Glutamatergic neuron (in vitro differentiated cells): Measurements from ENCODE around the gene TWIST2. TPM values are rescaled to one million over a fixed set of nuclear protein-coding genes. Genes with fewer than 3 reads are reported as not detected.

ENCODE experiments used
- DNase-seq: peaks from one replicate; pipeline ENCODE4 v3.0.0; 2022
- H3K27ac Mint-ChIP-seq: one replicate; pipeline ENCODE4 v1.8.0; 2020; ENCODE audit warnings: mild to moderate bottlenecking, mixed read lengths, inconsistent platforms; ENCODE audit not compliant: unreplicated experiment
- H3K27me3 Mint-ChIP-seq: one replicate; pipeline ENCODE4 v1.8.0; 2020; ENCODE audit warnings: mild to moderate bottlenecking, moderate library complexity, mixed read lengths, inconsistent platforms; ENCODE audit not compliant: unreplicated experiment
- H3K36me3 Mint-ChIP-seq: one replicate; pipeline ENCODE4 v1.8.0; 2020; ENCODE audit warnings: mild to moderate bottlenecking, mixed read lengths, inconsistent platforms; ENCODE audit not compliant: unreplicated experiment
- H3K4me1 Mint-ChIP-seq: one replicate; pipeline ENCODE4 v1.8.0; 2020; ENCODE audit warnings: mild to moderate bottlenecking, low read depth, mixed read lengths, inconsistent platforms; ENCODE audit not compliant: unreplicated experiment
- H3K4me3 Mint-ChIP-seq: one replicate; pipeline ENCODE4 v1.8.0; 2020; ENCODE audit warnings: mild to moderate bottlenecking, mixed read lengths, inconsistent platforms; ENCODE audit not compliant: unreplicated experiment
- H3K9me3 Mint-ChIP-seq: one replicate; pipeline ENCODE4 v1.8.0; 2020; ENCODE audit warnings: mild to moderate bottlenecking, moderate library complexity, mixed read lengths, inconsistent platforms; ENCODE audit not compliant: unreplicated experiment
- total RNA-seq: library from RNA; stranded (reverse); fragmentation: NEBNext Ultra II Directional; extraction: Animal tissue kit (Norgen Biotek cat#: 25700); gene quantifications from one replicate; pipeline ENCODE4 v1.2.1, GENCODE V29; 2021; ENCODE audit not compliant: unreplicated experiment
- TF ChIP-seq, protein P1 (sequence below): fragments of 200-600 bp; sonication (generic); IDR thresholded peaks from one replicate; pipeline ENCODE4 v1.5.0; 2021; ENCODE audit not compliant: partially characterized antibody, unreplicated experiment

Gene TWIST2
- total RNA-seq, 1 donor from 2014 or later: not detected

DNA sequence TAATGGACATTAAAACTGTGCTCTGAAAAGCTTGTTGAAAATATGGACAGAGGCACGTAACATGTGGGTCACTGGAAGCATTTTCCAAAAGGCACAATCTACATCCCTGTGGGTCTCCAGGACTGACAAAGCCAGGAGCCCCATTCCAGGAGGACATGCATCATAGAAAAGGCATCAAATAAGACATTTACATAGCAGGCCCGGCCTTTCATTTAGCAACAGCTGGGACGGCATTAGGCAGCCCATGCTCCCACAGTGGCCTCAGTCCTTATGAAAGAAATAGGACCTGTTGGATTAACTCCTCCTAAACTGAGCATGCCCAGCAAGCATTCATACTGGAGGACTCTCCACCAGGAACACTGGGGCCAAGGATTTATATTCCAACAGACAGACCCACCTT is 72.2 kb downstream of the TWIST2 start:
- H3K27ac Mint-ChIP-seq: no peak overlapping the region
- TF ChIP-seq, protein P1, sequence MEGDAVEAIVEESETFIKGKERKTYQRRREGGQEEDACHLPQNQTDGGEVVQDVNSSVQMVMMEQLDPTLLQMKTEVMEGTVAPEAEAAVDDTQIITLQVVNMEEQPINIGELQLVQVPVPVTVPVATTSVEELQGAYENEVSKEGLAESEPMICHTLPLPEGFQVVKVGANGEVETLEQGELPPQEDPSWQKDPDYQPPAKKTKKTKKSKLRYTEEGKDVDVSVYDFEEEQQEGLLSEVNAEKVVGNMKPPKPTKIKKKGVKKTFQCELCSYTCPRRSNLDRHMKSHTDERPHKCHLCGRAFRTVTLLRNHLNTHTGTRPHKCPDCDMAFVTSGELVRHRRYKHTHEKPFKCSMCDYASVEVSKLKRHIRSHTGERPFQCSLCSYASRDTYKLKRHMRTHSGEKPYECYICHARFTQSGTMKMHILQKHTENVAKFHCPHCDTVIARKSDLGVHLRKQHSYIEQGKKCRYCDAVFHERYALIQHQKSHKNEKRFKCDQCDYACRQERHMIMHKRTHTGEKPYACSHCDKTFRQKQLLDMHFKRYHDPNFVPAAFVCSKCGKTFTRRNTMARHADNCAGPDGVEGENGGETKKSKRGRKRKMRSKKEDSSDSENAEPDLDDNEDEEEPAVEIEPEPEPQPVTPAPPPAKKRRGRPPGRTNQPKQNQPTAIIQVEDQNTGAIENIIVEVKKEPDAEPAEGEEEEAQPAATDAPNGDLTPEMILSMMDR: no peak
- H3K4me3 Mint-ChIP-seq: no peak overlapping the region

DNA sequence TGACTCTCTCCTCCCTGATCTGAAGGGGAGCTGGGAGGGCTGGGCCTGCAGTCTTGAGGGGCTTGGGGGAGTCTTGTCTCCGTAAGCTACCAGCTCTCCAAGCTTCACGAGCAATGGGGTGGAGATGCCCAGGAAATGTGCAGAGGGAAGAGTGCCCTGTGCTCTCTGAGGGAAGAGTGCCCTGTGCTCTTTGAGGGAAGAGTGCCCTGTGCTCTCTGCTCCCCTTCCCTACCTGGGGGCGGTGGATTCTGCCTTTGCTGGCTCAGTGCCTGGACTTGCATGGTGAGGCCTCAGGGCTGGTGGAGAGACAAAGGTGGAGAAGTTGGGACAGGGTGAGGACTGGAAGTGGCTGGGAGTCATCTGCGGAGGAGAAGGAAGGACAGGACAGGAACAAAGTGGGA is 72.7 kb downstream of the TWIST2 start:
- Mint-ChIP-seq H3K27me3 (peaks cover 15% of the 10 kb centered on the region), H3K36me3 (peaks cover 5% of the 10 kb centered on the region), H3K4me1 (peaks cover 6% of the 10 kb centered on the region), H3K4me3 (no peak overlapping the region), H3K27ac (no peak overlapping the region), H3K9me3 (peaks cover 13% of the 10 kb centered on the region)
- TF ChIP-seq, protein P1: no peak
- no peak for DNase-seq

More for the DNA sequence above, 72.2 kb downstream of the TWIST2 start:
- Mint-ChIP-seq H3K36me3 (peaks cover 5% of the 10 kb centered on the region), H3K27me3 (peaks cover 15% of the 10 kb centered on the region), H3K4me1 (peaks cover 6% of the 10 kb centered on the region), H3K9me3 (peaks cover 13% of the 10 kb centered on the region)
- DNase-seq: no peak

DNA sequence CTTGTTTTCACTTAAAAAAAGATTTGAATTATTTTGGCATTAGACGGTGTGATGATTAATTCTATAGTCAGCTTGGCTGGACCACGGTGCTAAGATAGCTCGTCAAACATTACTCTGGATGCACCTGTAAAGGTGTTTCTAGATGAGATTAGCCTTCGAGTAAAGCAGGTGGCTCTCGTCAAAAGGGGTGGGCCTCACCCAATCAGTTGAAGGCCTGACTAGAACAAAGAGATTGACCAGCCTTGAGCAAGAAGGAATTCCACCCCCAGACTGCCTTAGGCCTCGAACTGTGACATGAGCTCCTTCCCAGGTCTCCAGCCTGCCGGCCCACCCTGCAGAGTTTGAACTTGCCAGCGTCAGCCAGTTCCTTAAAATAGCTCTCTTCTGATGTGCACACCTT is 73.4 kb downstream of the TWIST2 start:
- no peak for DNase-seq
- peaks cover 6% of the 10 kb centered on the region for H3K4me1 Mint-ChIP-seq
- peaks cover 12% of the 10 kb centered on the region for H3K27me3 Mint-ChIP-seq
- TF ChIP-seq, protein P1: no peak
- H3K9me3 Mint-ChIP-seq: peaks cover 13% of the 10 kb centered on the region
- H3K4me3 Mint-ChIP-seq: no peak overlapping the region
- H3K36me3 Mint-ChIP-seq: peaks cover under 1% of the 10 kb centered on the region
- no peak overlapping the region for H3K27ac Mint-ChIP-seq

DNA sequence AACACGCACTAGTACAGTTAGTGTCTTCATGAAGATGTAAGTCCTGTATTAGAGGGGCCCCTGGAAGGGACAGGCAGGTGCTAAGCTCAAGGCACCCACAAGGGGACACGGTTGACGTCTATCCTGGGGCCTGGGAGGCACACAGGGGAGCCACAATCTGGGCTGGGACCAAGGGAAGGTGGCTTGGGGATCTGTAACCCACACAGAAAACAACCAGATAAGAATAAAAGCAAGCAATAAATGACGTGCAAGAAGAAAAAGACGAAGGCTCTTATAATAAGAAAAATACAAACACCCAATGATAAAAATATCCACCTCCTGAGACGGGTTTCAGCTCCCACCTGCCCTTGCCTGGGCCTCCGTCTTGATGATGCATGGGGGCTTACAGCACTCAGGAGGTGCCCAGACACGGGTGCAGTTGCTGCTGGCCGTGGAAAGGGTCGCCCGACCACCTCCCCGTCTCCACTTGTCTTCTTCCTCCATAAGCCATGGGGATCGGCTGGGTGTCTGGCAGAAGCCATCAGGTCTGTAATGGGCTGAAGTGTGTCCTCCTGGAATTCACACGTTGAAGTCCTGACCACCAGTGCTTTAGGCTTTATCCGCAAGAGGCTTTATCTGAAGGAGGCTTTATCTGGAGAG is 73.9 kb downstream of the TWIST2 start:
- H3K4me3 Mint-ChIP-seq: no peak overlapping the region
- peaks cover 8% of the 10 kb centered on the region for H3K4me1 Mint-ChIP-seq
- no peak for DNase-seq
- TF ChIP-seq, protein P1: no peak
- H3K9me3 Mint-ChIP-seq: peaks cover 13% of the 10 kb centered on the region
- H3K27me3 Mint-ChIP-seq: peaks cover 12% of the 10 kb centered on the region
- no peak overlapping the region for H3K27ac Mint-ChIP-seq
- no peaks in the 10 kb centered on the region for H3K36me3 Mint-ChIP-seq

DNA sequence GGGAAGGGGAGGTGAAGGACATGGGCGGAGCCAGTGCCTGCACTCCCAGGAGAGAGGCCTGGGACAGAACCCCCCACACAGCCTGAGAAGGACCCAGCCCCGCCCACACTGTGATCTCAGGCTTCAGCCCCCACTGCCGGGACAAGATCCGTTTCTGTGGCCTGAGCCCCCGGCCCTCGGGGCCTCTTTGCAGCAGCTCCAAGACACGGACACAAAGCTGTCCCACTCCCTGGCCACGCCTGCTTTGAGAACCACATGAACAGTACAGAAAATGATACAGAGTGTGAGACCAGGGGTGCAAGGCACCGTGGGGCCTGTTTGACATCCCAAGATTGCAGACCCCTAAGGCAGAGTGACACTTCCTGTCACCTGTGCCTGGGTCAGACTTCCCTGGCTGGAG is 74.5 kb downstream of the TWIST2 start:
- H3K9me3 Mint-ChIP-seq: peaks cover 12% of the 10 kb centered on the region
- TF ChIP-seq, protein P1: no peak
- H3K27me3 Mint-ChIP-seq: peaks cover 11% of the 10 kb centered on the region
- DNase-seq: no peak
- peaks cover 8% of the 10 kb centered on the region for H3K4me1 Mint-ChIP-seq
- H3K27ac Mint-ChIP-seq: no peak overlapping the region
- no peaks in the 10 kb centered on the region for H3K36me3 Mint-ChIP-seq
- no peak overlapping the region for H3K4me3 Mint-ChIP-seq
